ENCODE data around the gene INS. TPM values are rescaled to one million over a fixed set of nuclear protein-coding genes. Genes with fewer than 3 reads are reported as not detected.

The INS gene
- total RNA-seq, 1 experiment from 2014 or later, result not detected

GRCh38 chr11:2128130-2128510 is 32.9 kb downstream of the INS start:
- H3K36me3 Mint-ChIP-seq (ENCODE audit: insufficient read depth in 1 of 3, low read depth in 3 of 3), result peaks cover 0 to 3% (median 3%) of the 10 kb centered on the region in 3 experiments; a peak in 2 of 7 replicates
- H3K9me3 Mint-ChIP-seq, result peaks cover 4 to 9% of the 10 kb centered on the region in 2 experiments; a peak in 3 of 5 replicates
- H3K27me3 Mint-ChIP-seq (ENCODE audit: low read depth), result peaks cover 51% of the 10 kb centered on the region
- no peaks in the 10 kb centered on the region for H3K23me2 ChIP-seq (ENCODE audit: insufficient read length, low read depth, low read length, poor library complexity, severe bottlenecking)
- H3K18ac ChIP-seq (ENCODE audit: insufficient read length, low read depth, low read length), result no peak overlapping the region
- H3K9me3 ChIP-seq (ENCODE audit: control insufficient read depth, low read depth, low read length), result no peaks in the 10 kb centered on the region
- no peak overlapping the region for H3T11ph ChIP-seq (ENCODE audit: low read length)
- no peak overlapping the region for H4K91ac ChIP-seq (ENCODE audit: insufficient read length, low read depth, low read length)
- no peaks in the 10 kb centered on the region for H3K79me2 ChIP-seq (ENCODE audit: insufficient read depth, low read length)
- no peak overlapping the region for H3K4me3 Mint-ChIP-seq
- H3K9ac ChIP-seq (ENCODE audit: extremely low read depth, insufficient read length, low read length), result no peak overlapping the region
- WGBS (ENCODE audit: extremely low coverage, insufficient read length, low lambda C conversion rate), result no CpG with 5 or more reads among the region's 7 CpGs
- no peak overlapping the region for H3K56ac ChIP-seq (ENCODE audit: insufficient read length, low read depth, low read length)
- H3K4me2 ChIP-seq (ENCODE audit: insufficient read depth, insufficient read length, low read length), result no peak overlapping the region
- no peak overlapping the region for H2AK5ac ChIP-seq (ENCODE audit: insufficient read length, low read length)
- no peak overlapping the region for H4K8ac ChIP-seq (replicated peaks; ENCODE audit: insufficient read length, low read depth, low read length)
- H3K4me1 Mint-ChIP-seq, result peaks cover 0 to 21% of the 10 kb centered on the region in 2 experiments; a peak in 2 of 4 replicates
- H3K4me1 ChIP-seq (ENCODE audit: insufficient read depth, low read length), result no peaks in the 10 kb centered on the region
- H3K27ac ChIP-seq (ENCODE audit: insufficient read length, low read depth, low read length), result no peak overlapping the region
- H2AFZ ChIP-seq (ENCODE audit: low read length), result no peak overlapping the region
- H3K27ac Mint-ChIP-seq, result no peak overlapping the region
- no peak overlapping the region for H3K14ac ChIP-seq (ENCODE audit: insufficient read depth, low read length)
- DNase-seq, result no peak
- no peak overlapping the region for H3K4ac ChIP-seq (ENCODE audit: low read depth, low read length)
- no peak overlapping the region for H2BK12ac ChIP-seq (ENCODE audit: insufficient read length, low read depth, low read length)
- H4K5ac ChIP-seq (ENCODE audit: insufficient read length, low read depth, low read length), result no peak overlapping the region
- no peak overlapping the region for H3K23ac ChIP-seq (ENCODE audit: insufficient read length, low read depth, low read length)
- H2BK15ac ChIP-seq (ENCODE audit: low read depth, low read length), result no peak overlapping the region
- TF ChIP-seq CTCF (conservative IDR thresholded peaks at IDR 0.05), result no peak
- H2BK120ac ChIP-seq (ENCODE audit: low read depth, low read length, poor library complexity, severe bottlenecking), result no peak overlapping the region
- no peaks in the 10 kb centered on the region for H4K20me1 ChIP-seq (ENCODE audit: control insufficient read depth, insufficient read depth, insufficient read length)
- H2BK5ac ChIP-seq (ENCODE audit: insufficient read length, low read length), result no peak overlapping the region
- H2BK20ac ChIP-seq (ENCODE audit: low read depth, low read length, poor library complexity, severe bottlenecking), result no peak overlapping the region
- no peaks in the 10 kb centered on the region for H3K79me1 ChIP-seq (ENCODE audit: insufficient read depth, low read depth, low read length, poor library complexity, severe bottlenecking)
- H3K27me3 ChIP-seq (ENCODE audit: insufficient read depth, low read length), result no peaks in the 10 kb centered on the region

All from H9 (cell line).